Tongue (tissue), 2 donors: ENCODE measurements around the gene ALG2. TPM values are rescaled to one million over a fixed set of nuclear protein-coding genes. Genes with fewer than 3 reads are reported as not detected.
"Not testable (repeated sequence)": the region's sequence is repeated elsewhere in the genome, so short reads cannot be mapped to it uniquely, and the experiment has no call there.

Experiments used
- DNase-seq: peaks from one replicate; pipeline ENCODE4 v3.0.0-alpha.2; 2015
- total RNA-seq: library from RNA; depleted of rRNA; stranded (reverse); fragments of >200 nt; gene quantifications from one replicate; pipeline ENCODE4 v1.2.3, GENCODE V29; 2014

The ALG2 gene
- total RNA-seq, 1 donor from 2014 or later: 22.9 TPM

GRCh38 chr9:99237849-99238248, 16.1 kb upstream of the ALG2 start:
- not testable (repeated sequence) for DNase-seq

GRCh38 chr9:99237356-99237755, 15.6 kb upstream of the ALG2 start:
- DNase-seq: no peak

- DNase-seq: no peak
Measured at GRCh38 chr9:99235926-99236634, 14.3 kb upstream of the ALG2 start.

- no peak for DNase-seq
Measured at GRCh38 chr9:99235069-99235468, 13.3 kb upstream of the ALG2 start.

GRCh38 chr9:99234618-99235017, 12.9 kb upstream of the ALG2 start:
- DNase-seq: no peak

GRCh38 chr9:99231711-99232110, 10.0 kb upstream of the ALG2 start:
- no peak for DNase-seq

GRCh38 chr9:99230206-99230605, 8.5 kb upstream of the ALG2 start:
- DNase-seq: no peak

- DNase-seq: no peak
Measured at GRCh38 chr9:99226054-99226453, 4.3 kb upstream of the ALG2 start.

GRCh38 chr9:99224445-99224844, 2.7 kb upstream of the ALG2 start:
- no peak for DNase-seq

- no peak for DNase-seq
Measured at GRCh38 chr9:99222416-99223270, 901 bp upstream of the ALG2 start.

GRCh38 chr9:99221266-99221620, 499 bp downstream of the ALG2 start:
- no peak for DNase-seq

GRCh38 chr9:99220011-99220410, 1.7 kb downstream of the ALG2 start:
- no peak for DNase-seq

- DNase-seq: no peak
Measured at GRCh38 chr9:99216073-99216472, 5.7 kb downstream of the ALG2 start.

- no peak for DNase-seq
Measured at GRCh38 chr9:99213197-99213596, 8.5 kb downstream of the ALG2 start.

GRCh38 chr9:99211746-99212145, 10.0 kb downstream of the ALG2 start:
- no peak for DNase-seq

GRCh38 chr9:99210572-99210971, 11.2 kb downstream of the ALG2 start:
- no peak for DNase-seq

- DNase-seq: no peak
Measured at GRCh38 chr9:99201603-99202002, 20.1 kb downstream of the ALG2 start.

- no peak for DNase-seq
Measured at GRCh38 chr9:99199938-99200539, 21.7 kb downstream of the ALG2 start.

- no peak for DNase-seq
Measured at GRCh38 chr9:99197987-99198386, 23.8 kb downstream of the ALG2 start.

- no peak for DNase-seq
Measured at GRCh38 chr9:99197124-99197630, 24.6 kb downstream of the ALG2 start.

GRCh38 chr9:99196484-99196883, 25.3 kb downstream of the ALG2 start:
- not testable (repeated sequence) for DNase-seq

- no peak for DNase-seq
Measured at GRCh38 chr9:99193466-99193821, 28.3 kb downstream of the ALG2 start.

GRCh38 chr9:99192786-99193465, 28.8 kb downstream of the ALG2 start:
- DNase-seq: no peak
